HepG2 (cell line): ENCODE measurements around the gene DENND11. TPM values are rescaled to one million over a fixed set of nuclear protein-coding genes. Genes with fewer than 3 reads are reported as not detected.

Experiments
- HIVEP1 ChIP-seq: sonication (generic); formaldehyde crosslinking; IDR thresholded peaks from 2 replicates; pipeline ENCODE4 v1.4.0; 2020; ENCODE audit warnings: mild to moderate bottlenecking, missing genetic modification reagents
- HMGXB3 ChIP-seq: sonication (generic); formaldehyde crosslinking; IDR thresholded peaks from 2 replicates; pipeline ENCODE4 v1.4.0; 2020; ENCODE audit warnings: missing genetic modification reagents, borderline replicate concordance
- MLXIP ChIP-seq: sonication (generic); formaldehyde crosslinking; IDR thresholded peaks from 2 replicates; pipeline ENCODE4 v1.9.0; 2021; ENCODE audit warnings: missing genetic modification reagents, borderline replicate concordance
- NKX3-1 ChIP-seq: sonication (generic); formaldehyde crosslinking; IDR thresholded peaks from 2 replicates; pipeline ENCODE4 v1.5.0; 2020; ENCODE audit warnings: missing genetic modification reagents
- REXO4 ChIP-seq: sonication (generic); formaldehyde crosslinking; IDR thresholded peaks from 2 replicates; pipeline ENCODE4 v1.8.0; 2022; ENCODE audit warnings: missing genetic modification reagents, mild to moderate bottlenecking, borderline replicate concordance
- ZBTB21 ChIP-seq: sonication (generic); formaldehyde crosslinking; IDR thresholded peaks from 2 replicates; pipeline ENCODE4 v1.4.0; 2020; ENCODE audit warnings: missing genetic modification reagents
- ZFP1 ChIP-seq: IDR thresholded peaks from 2 replicates; pipeline ENCODE4 v1.6.1; 2016
- ZNF251 ChIP-seq: sonication (generic); formaldehyde crosslinking; IDR thresholded peaks from 2 replicates; pipeline ENCODE4 v1.9.0; 2021; ENCODE audit warnings: mild to moderate bottlenecking, missing genetic modification reagents
- ZNF317 ChIP-seq: sonication (generic); formaldehyde crosslinking; IDR thresholded peaks from 2 replicates; pipeline ENCODE4 v1.5.0; 2020; ENCODE audit warnings: mild to moderate bottlenecking, missing genetic modification reagents
- ZNF451 ChIP-seq: sonication (generic); formaldehyde crosslinking; IDR thresholded peaks from 2 replicates; pipeline ENCODE4 v1.5.0; 2020; ENCODE audit warnings: mild to moderate bottlenecking, missing genetic modification reagents
- ZNF512B ChIP-seq: sonication (generic); formaldehyde crosslinking; IDR thresholded peaks from 2 replicates; pipeline ENCODE4 v1.5.1; 2020; ENCODE audit warnings: missing genetic modification reagents, mild to moderate bottlenecking, borderline replicate concordance
- ZNF547 ChIP-seq: sonication (generic); formaldehyde crosslinking; IDR thresholded peaks from 2 replicates; pipeline ENCODE4 v1.5.1; 2020; ENCODE audit warnings: mild to moderate bottlenecking, missing genetic modification reagents
- ZNF605 ChIP-seq: sonication (generic); formaldehyde crosslinking; IDR thresholded peaks from 2 replicates; pipeline ENCODE4 v1.8.0; 2022; ENCODE audit warnings: mild to moderate bottlenecking, missing genetic modification reagents
- ZNF713 ChIP-seq: sonication (generic); formaldehyde crosslinking; IDR thresholded peaks from 2 replicates; pipeline ENCODE4 v1.4.0; 2020; ENCODE audit warnings: mild to moderate bottlenecking, missing genetic modification reagents
- polyA plus RNA-seq, 8 experiments: library from polyadenylated mRNA; depleted of rRNA in 3 of 8; stranded (reverse) in 7 of 8; unstranded in 1 of 8; fragments of >200 nt; fragmentation: Illumina TruSeq in 4 of 8; extraction: Trizol in 4 of 8; gene quantifications; 2 replicates each; pipeline versions ENCODE4 v1.2.1 to v1.2.3, GENCODE V29; 2011 to 2016; ENCODE audit warnings: low read depth in 4 of 8, missing spikeins in 1 of 8, mixed read lengths in 1 of 8; ENCODE audit not compliant: insufficient read depth in 1 of 8
- total RNA-seq, 5 experiments: library from RNA; depleted of rRNA; stranded (reverse); fragments of >200 nt; fragmentation: Illumina TruSeq; extraction: Trizol; gene quantifications; 2 replicates each; pipeline ENCODE4 v1.2.3, GENCODE V29; 2016; ENCODE audit warnings: low read depth in 1 of 5

DENND11 gene
- total and polyA plus RNA-seq, 2 of the 13 experiments (the other 11 are each of a cell fraction or from before 2014, with no cell fraction given) = 7.1 to 10.5 TPM

- TF ChIP-seq ZNF251 (CRISPR knock-in tag) (no peak), ZNF547 (CRISPR knock-in tag) (peak; percentile 75), HIVEP1 (CRISPR knock-in tag) (peak; percentile 90; the same call in 1 of the 2 replicates), ZNF713 (CRISPR knock-in tag) (no peak), ZNF512B (CRISPR knock-in tag) (peak; percentile 73; the same call in 1 of the 2 replicates), ZNF605 (peak; percentile 95), ZNF317 (CRISPR knock-in tag) (peak; percentile 86), ZBTB21 (CRISPR knock-in tag) (peak; percentile 52), NKX3-1 (peak; percentile 35; the same call in 1 of the 2 replicates), MLXIP (no peak), ZFP1 (CRISPR knock-in tag) (peak; percentile 90), HMGXB3 (peak; percentile 93), ZNF451 (CRISPR knock-in tag) (peak; percentile 51; the same call in 1 of the 2 replicates), REXO4 (no peak)
Observed at GRCh38 chr7:141737836-141738591, 36.0 kb upstream of the DENND11 start, which contains the start of gene SSBP1 (continued).
